Activated CD8-positive, alpha-beta T cell treated with anti-CD3 and anti-CD28 coated beads for 36 hours (primary cell): ENCODE measurements around the gene CARS2. TPM values are rescaled to one million over a fixed set of nuclear protein-coding genes. Genes with fewer than 3 reads are reported as not detected.

Experiments used
- ATAC-seq: fragments of 200-7000 bp; cut with Tn5 transposase; one replicate; pipeline ENCODE4 v1.10.0; 2021; ENCODE audit warnings: mild to moderate bottlenecking, moderate library complexity
- CTCF ChIA-PET: fragments of 350-600 bp; sonication (Branson Sonifier 250); formaldehyde crosslinking; loops from one replicate; lab custom pipeline; 2021; ENCODE audit warnings: antibody characterized with exemption; lab: Charles Lee
- POLR2A ChIA-PET: fragments of 350-600 bp; sonication (Branson Sonifier 250); formaldehyde crosslinking; loops from one replicate; lab custom pipeline; 2021; ENCODE audit warnings: antibody characterized with exemption; lab: Charles Lee
- DNase-seq: peaks from one replicate; pipeline ENCODE4 v3.0.0-alpha.2; 2020
- H3K27ac Mint-ChIP-seq: one replicate; pipeline ENCODE4 v1.8.0; 2021; ENCODE audit warnings: mild to moderate bottlenecking, mixed read lengths
- H3K27me3 Mint-ChIP-seq: one replicate; pipeline ENCODE4 v1.8.0; 2021; ENCODE audit warnings: mixed read lengths
- H3K36me3 Mint-ChIP-seq: one replicate; pipeline ENCODE4 v1.8.0; 2021; ENCODE audit warnings: low read depth, mixed read lengths
- H3K4me1 Mint-ChIP-seq: one replicate; pipeline ENCODE4 v1.8.0; 2021; ENCODE audit warnings: low read depth, mixed read lengths
- H3K4me3 Mint-ChIP-seq: one replicate; pipeline ENCODE4 v1.8.0; 2021; ENCODE audit warnings: mild to moderate bottlenecking, moderate library complexity, mixed read lengths
- H3K9me3 Mint-ChIP-seq: one replicate; pipeline ENCODE4 v1.8.0; 2021; ENCODE audit warnings: mixed read lengths
- CTCF ChIP-seq: fragments of 200-600 bp; IDR thresholded peaks from one replicate; pipeline ENCODE4 v1.8.0; 2022; ENCODE audit warnings: antibody characterized with exemption, mild to moderate bottlenecking
- intact Hi-C: fragments of 100-400 bp; cut with micrococcal nuclease; formaldehyde crosslinking; loops from one replicate; pipeline ENCODE4 v1.10.0; 2022
- total RNA-seq, 2 experiments: library from RNA; stranded (reverse); gene quantifications; one replicate each; pipeline ENCODE4 v1.2.3, GENCODE V29; 2021

CARS2 gene
- total RNA-seq, 2 experiments from 2014 or later = 60.7 to 63.0 TPM

GRCh38 chr13:110618780-110619179, 87.1 kb downstream of the CARS2 start:
- Mint-ChIP-seq H3K4me1 (peaks cover 49% of the 10 kb centered on the region), H3K4me3 (no peak overlapping the region), H3K9me3 (no peaks in the 10 kb centered on the region), H3K36me3 (peaks cover 11% of the 10 kb centered on the region), H3K27ac (no peak overlapping the region), H3K27me3 (no peaks in the 10 kb centered on the region)
- POLR2A ChIA-PET = interaction anchor here (0.6 to 0.7 kb wide), 3 partner anchors 67 to 156 kb away, joined by 3 read pairs; no protein-coding TSS in a partner anchor
- no peak for ATAC-seq
- DNase-seq = no peak
- CTCF ChIA-PET = interaction anchor here (0.9 to 1.0 kb wide), 2 partner anchors 18 to 26 kb away, joined by 3 to 4 read pairs; no protein-coding TSS in a partner anchor
- TF ChIP-seq CTCF = no peak
- intact Hi-C loops = loop anchor here (5.0 kb wide), 1 partner anchor 89 kb away; the partner anchor contains the start of gene CARS2

- intact Hi-C loops = loop anchor here (5.0 kb wide), 1 partner anchor 89 kb away; the partner anchor contains the start of gene CARS2
- ChIA-PET POLR2A (interaction anchor here (0.6 to 0.7 kb wide), 3 partner anchors 67 to 156 kb away, joined by 3 read pairs; no protein-coding TSS in a partner anchor), CTCF (interaction anchor here (0.9 to 1.0 kb wide), 2 partner anchors 19 to 26 kb away, joined by 3 to 4 read pairs; no protein-coding TSS in a partner anchor)
- peaks cover 49% of the 10 kb centered on the region for H3K4me1 Mint-ChIP-seq
- H3K27ac Mint-ChIP-seq = no peak overlapping the region
- peaks cover 5% of the 10 kb centered on the region for H3K9me3 Mint-ChIP-seq
- TF ChIP-seq CTCF = no peak
- H3K4me3 Mint-ChIP-seq = no peak overlapping the region
- H3K27me3 Mint-ChIP-seq = no peaks in the 10 kb centered on the region
- peaks cover 13% of the 10 kb centered on the region for H3K36me3 Mint-ChIP-seq
- DNase-seq (no peak), ATAC-seq (no peak)
These were observed 87.7 kb downstream of the CARS2 start for GRCh38 chr13:110618167-110618566.

- ChIA-PET POLR2A (no interaction called here), CTCF (interaction anchor here (0.9 to 1.5 kb wide), 3 partner anchors 19 to 64 kb away, joined by 3 read pairs; no protein-coding TSS in a partner anchor)
- H3K9me3 Mint-ChIP-seq = peaks cover 6% of the 10 kb centered on the region
- H3K4me1 Mint-ChIP-seq = peaks cover 49% of the 10 kb centered on the region
- ATAC-seq (no peak), DNase-seq (no peak)
- no peak overlapping the region for H3K27ac Mint-ChIP-seq
- intact Hi-C loops = loop anchor here (5.0 kb wide), 1 partner anchor 90 kb away; the partner anchor contains the start of gene CARS2
- H3K4me3 Mint-ChIP-seq = peak overlapping the region; percentile 92
- H3K27me3 Mint-ChIP-seq = no peaks in the 10 kb centered on the region
- no peak for TF ChIP-seq CTCF
- H3K36me3 Mint-ChIP-seq = peaks cover 12% of the 10 kb centered on the region
These were observed 88.4 kb downstream of the CARS2 start for GRCh38 chr13:110617321-110618072.

- Mint-ChIP-seq H3K9me3 (peaks cover 6% of the 10 kb centered on the region), H3K4me1 (peaks cover 44% of the 10 kb centered on the region), H3K27ac (peak overlapping the region; percentile 82), H3K4me3 (peak overlapping the region; percentile 92), H3K27me3 (no peaks in the 10 kb centered on the region), H3K36me3 (peaks cover 10% of the 10 kb centered on the region)
- ChIA-PET POLR2A (interaction anchor here (0.7 to 1.4 kb wide), 5 partner anchors 10 to 116 kb away, joined by 3 read pairs; no protein-coding TSS in a partner anchor), CTCF (interaction anchor here (0.9 to 2.4 kb wide), 4 partner anchors 23 to 202 kb away, joined by 3 to 9 read pairs (median 4); no protein-coding TSS in a partner anchor)
- TF ChIP-seq CTCF = no peak
- peak; percentile 64 for ATAC-seq
- intact Hi-C loops = loop anchor here (5.0 kb wide), 1 partner anchor 91 kb away; the partner anchor contains the start of gene CARS2
- peak; percentile 73 for DNase-seq
These were observed 89.5 kb downstream of the CARS2 start for GRCh38 chr13:110616103-110617101.
